Kidney glomerular epithelial cell (primary cell): ENCODE results near the gene SPOP.

Experiments used
- DNase-seq: peaks from one replicate; lab custom pipeline; 2025; lab: John Stamatoyannopoulos, UW

The SPOP gene

GRCh38 chr17:49583889-49584288, 94.0 kb downstream of the SPOP start:
- no peak for DNase-seq

GRCh38 chr17:49583226-49583625, 94.7 kb downstream of the SPOP start:
- no peak for DNase-seq

- DNase-seq = no peak
Measured at GRCh38 chr17:49582789-49583188, 95.1 kb downstream of the SPOP start.

GRCh38 chr17:49582055-49582722, 95.7 kb downstream of the SPOP start:
- DNase-seq = no peak

GRCh38 chr17:49581648-49581998, 96.3 kb downstream of the SPOP start:
- no peak for DNase-seq

- no peak for DNase-seq
Measured at GRCh38 chr17:49580981-49581647, 96.8 kb downstream of the SPOP start.

- no peak for DNase-seq
Measured at GRCh38 chr17:49580055-49580721, 97.7 kb downstream of the SPOP start.

GRCh38 chr17:49579522-49579921, 98.4 kb downstream of the SPOP start:
- no peak for DNase-seq

GRCh38 chr17:49578952-49579500, 98.9 kb downstream of the SPOP start:
- DNase-seq = no peak

- DNase-seq = no peak
Measured at GRCh38 chr17:49578414-49578813, 99.5 kb downstream of the SPOP start.

GRCh38 chr17:49577963-49578362, 99.9 kb downstream of the SPOP start:
- no peak for DNase-seq

GRCh38 chr17:49577650-49577934, 100.3 kb downstream of the SPOP start:
- no peak for DNase-seq

GRCh38 chr17:49576917-49577649, 100.8 kb downstream of the SPOP start:
- DNase-seq = no peak

- no peak for DNase-seq
Measured at GRCh38 chr17:49576088-49576916, 101.6 kb downstream of the SPOP start.

GRCh38 chr17:49575679-49576087, 102.2 kb downstream of the SPOP start, which contains the start of gene NXPH3:
Gene NXPH3, plus strand, starts transcription at chr17:49575871. Its CDS starts 349 bp downstream, at chr17:49576220.
- no peak for DNase-seq

GRCh38 chr17:49574945-49575678, 102.8 kb downstream of the SPOP start:
- DNase-seq = no peak

GRCh38 chr17:49574323-49574781, 103.5 kb downstream of the SPOP start:
- no peak for DNase-seq

- no peak for DNase-seq
Measured at GRCh38 chr17:49573510-49574322, 104.2 kb downstream of the SPOP start.

- no peak for DNase-seq
Measured at GRCh38 chr17:49572806-49573420, 105.0 kb downstream of the SPOP start.
